Ovary (tissue), 10 donors: ENCODE measurements around the gene TRAF3IP3. TPM values are rescaled to one million over a fixed set of nuclear protein-coding genes. Genes with fewer than 3 reads are reported as not detected.

Experiments
- DNase-seq, 5 donors: peaks; one replicate each; pipeline ENCODE4 v3.0.0-alpha.2; 2019 to 2020
- H3K27ac ChIP-seq, 2 donors: fragments of 200-600 bp; one replicate each; pipeline versions ENCODE4 v1.5.1 to v1.8.0; 2019 to 2022
- H3K27me3 ChIP-seq: fragments of 200-600 bp; one replicate; pipeline ENCODE4 v1.8.0; 2022
- H3K36me3 ChIP-seq: fragments of 200-600 bp; sonication (generic); one replicate; pipeline ENCODE4 v1.5.1; 2019
- H3K4me1 ChIP-seq: one replicate; pipeline ENCODE4 v1.8.1; 2013; ENCODE audit warnings: mild to moderate bottlenecking, moderate library complexity; ENCODE audit not compliant: insufficient read depth
- H3K4me3 ChIP-seq: fragments of 200-600 bp; sonication (generic); one replicate; pipeline ENCODE4 v1.5.1; 2017
- H3K9me3 ChIP-seq, 2 donors: fragments of 200-600 bp in 1 of 2; sonication (generic) in 1 of 2; one replicate each; pipeline versions ENCODE4 v1.5.1 to v1.8.1; 2013 to 2019; ENCODE audit warnings: mild to moderate bottlenecking in 1 of 2, moderate library complexity in 1 of 2
- CTCF ChIP-seq, 3 donors: fragments of 450-650 bp in 2 of 3; fragments of 200-600 bp in 1 of 3; IDR thresholded peaks; one replicate each; pipeline versions ENCODE4 v1.5.1 to v1.8.0; 2016 to 2022; ENCODE audit warnings: antibody characterized with exemption in 3 of 3, mild to moderate bottlenecking in 1 of 3
- EP300 ChIP-seq: sonication (generic); formaldehyde crosslinking; IDR thresholded peaks from one replicate; pipeline ENCODE4 v1.6.1; 2017; ENCODE audit warnings: antibody characterized with exemption
- POLR2A ChIP-seq: fragments of 450-650 bp; IDR thresholded peaks from one replicate; pipeline ENCODE4 v1.6.1; 2017; ENCODE audit warnings: antibody characterized with exemption, mild to moderate bottlenecking, moderate library complexity
- WGBS, 3 donors: extraction: QIAGEN DNeasy Blood & Tissue Kit in 1 of 3; methylation state at CpG; one replicate each; pipeline versions ENCODE4 v1.1.5 to v1.1.7; 2013 to 2017; 5-methylcytosine and 5-hydroxymethylcytosine counted together
- intact Hi-C, 4 donors: fragments of 100-400 bp; cut with DNase I; formaldehyde crosslinking; loops; one replicate each; pipeline versions ENCODE4 v1.11.0 to v1.15.1; 2022 to 2023
- long read RNA-seq, 3 donors: library from polyadenylated mRNA in 2 of 3; unstranded in 2 of 3; transcript quantifications; one replicate each; pipeline ENCODE4 v2.0.0 and lab custom pipeline, GENCODE V29; 2021 to 2026
- polyA plus RNA-seq, 2 donors: library from polyadenylated mRNA; stranded (reverse); fragments of 200-250 nt in 1 of 2; fragments of 350-450 nt in 1 of 2; fragmentation: Illumina TruSeq in 1 of 2; extraction: RNeasy Lipid Tissue Mini Kit (QIAGEN cat#74804) in 1 of 2; gene quantifications; one replicate each; pipeline ENCODE4 v1.2.3, GENCODE V29; 2013 to 2014
- total RNA-seq, 7 donors: library from RNA; depleted of rRNA in 2 of 7; stranded (reverse); fragments of >200 nt in 2 of 7; fragmentation: NEBNext Ultra II Directional in 3 of 7; extraction: Animal tissue kit (Norgen Biotek cat#: 25700) in 3 of 7; gene quantifications; one replicate each; pipeline versions ENCODE4 v1.1.0 to v1.2.4, GENCODE V29; 2016 to 2023
- donor health status: DM: no; HTN: no; CAD: no; lungs with moderate emphysema.
- donor health status: DM: no; HTN: no; CAD: no.
- donor health status: Bipolar disorder and iron deficiency.
- donor health status: DM: yes; HTN: yes; CAD: no.
- donor health status: DM: no; HTN: no; CAD: no.
- donor health status: DM: yes; HTN: yes; CAD: no.

The TRAF3IP3 gene, protein sequence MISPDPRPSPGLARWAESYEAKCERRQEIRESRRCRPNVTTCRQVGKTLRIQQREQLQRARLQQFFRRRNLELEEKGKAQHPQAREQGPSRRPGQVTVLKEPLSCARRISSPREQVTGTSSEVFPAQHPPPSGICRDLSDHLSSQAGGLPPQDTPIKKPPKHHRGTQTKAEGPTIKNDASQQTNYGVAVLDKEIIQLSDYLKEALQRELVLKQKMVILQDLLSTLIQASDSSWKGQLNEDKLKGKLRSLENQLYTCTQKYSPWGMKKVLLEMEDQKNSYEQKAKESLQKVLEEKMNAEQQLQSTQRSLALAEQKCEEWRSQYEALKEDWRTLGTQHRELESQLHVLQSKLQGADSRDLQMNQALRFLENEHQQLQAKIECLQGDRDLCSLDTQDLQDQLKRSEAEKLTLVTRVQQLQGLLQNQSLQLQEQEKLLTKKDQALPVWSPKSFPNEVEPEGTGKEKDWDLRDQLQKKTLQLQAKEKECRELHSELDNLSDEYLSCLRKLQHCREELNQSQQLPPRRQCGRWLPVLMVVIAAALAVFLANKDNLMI
- total RNA-seq (1 to 10 TPM in 5 of 7 donors, under 1 TPM in 2; 0.34 to 2.4 (median 1.4) TPM), polyA plus RNA-seq (1 to 10 TPM; 1.2 to 5.6 TPM)
- long read RNA-seq, donor 1, partial matches to known transcripts: 2 of 7 reads
- long read RNA-seq, donor 1, other reads (novel, unspliced or antisense): 5 of 7 reads
- long read RNA-seq, donor 2: 0 reads
- long read RNA-seq, donor 3, partial matches to known transcripts: 2 of 2 reads
- long read RNA-seq, donor 3, other reads (novel, unspliced or antisense): 0 of 2 reads

- Histone ChIP-seq H3K27me3 (no peaks in the 10 kb centered on the region), H3K4me3 (no peak within 1 kb of the TSS), H3K9me3 (no peaks in the 10 kb centered on the region), H3K4me1 (no peaks in the 10 kb centered on the region), H3K36me3 (no peaks in the 10 kb centered on the region), H3K27ac (no peak within 1 kb of the TSS)
- DNase-seq: no peak
- 70 to 74% (median 73%) methylated on average over 10 of the region's 10 CpGs for WGBS, 3 donors
- TF ChIP-seq CTCF (IDR thresholded peaks at IDR 0.05): no peak
- TF ChIP-seq EP300: no peak
- TF ChIP-seq POLR2A: no peak
- intact Hi-C loops: loop anchor here in 1 of 4 donors (5.0 kb wide), 1 partner anchor 184 kb away; no protein-coding TSS in a partner anchor
These were observed at the start of gene TRAF3IP3 for GRCh38 chr1:209755926-209756614. Gene TRAF3IP3 (plus strand): TSS chr1:209756053. CDS start chr1:209760040, 3,987 bp downstream.

DNA sequence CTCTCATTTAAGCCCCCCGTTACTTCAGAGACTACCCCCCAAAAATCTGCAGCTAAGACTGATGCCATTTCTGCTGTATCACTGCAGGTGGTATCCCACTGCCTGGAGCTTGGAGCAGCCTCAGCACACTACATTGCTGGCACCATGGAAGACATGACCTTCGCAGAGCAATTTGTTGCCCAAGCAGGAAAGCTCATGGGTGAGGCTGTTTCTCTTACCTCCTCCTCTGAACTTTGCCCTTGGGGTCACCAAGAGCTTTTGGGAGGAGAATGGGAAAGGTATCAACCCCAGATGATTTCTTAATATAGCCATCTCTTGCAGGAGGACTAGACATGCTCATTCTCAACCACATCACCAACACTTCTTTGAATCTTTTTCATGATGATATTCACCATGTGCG lies 49.2 kb upstream of the TRAF3IP3 start:
- WGBS, 3 donors: 96 to 99% (median 97%) methylated on average over 3 of the region's 3 CpGs
- DNase-seq: no peak
- intact Hi-C loops: no loop called here
- Histone ChIP-seq H3K4me3 (no peak overlapping the region), H3K27me3 (no peaks in the 10 kb centered on the region), H3K4me1 (peaks cover 12% of the 10 kb centered on the region), H3K36me3 (no peaks in the 10 kb centered on the region), H3K27ac (no peak overlapping the region), H3K9me3 (no peaks in the 10 kb centered on the region)
- TF ChIP-seq CTCF (IDR thresholded peaks at IDR 0.05) (no peak), POLR2A (no peak), EP300 (no peak)

- Histone ChIP-seq H3K27me3 (no peaks in the 10 kb centered on the region), H3K27ac (no peak overlapping the region), H3K9me3 (no peaks in the 10 kb centered on the region), H3K4me3 (no peak overlapping the region), H3K36me3 (no peaks in the 10 kb centered on the region), H3K4me1 (peaks cover 12% of the 10 kb centered on the region)
- TF ChIP-seq CTCF (IDR thresholded peaks at IDR 0.05) (no peak), POLR2A (no peak), EP300 (no peak)
- DNase-seq: no peak
- 95 to 98% (median 95%) methylated on average over 1 of the region's 1 CpG for WGBS, 3 donors
- intact Hi-C loops: no loop called here
These were observed 48.5 kb upstream of the TRAF3IP3 start for GRCh38 chr1:209707308-209707707.

GRCh38 chr1:209708297-209708696 lies 47.6 kb upstream of the TRAF3IP3 start:
- intact Hi-C loops: no loop called here
- TF ChIP-seq EP300 (no peak), CTCF (IDR thresholded peaks at IDR 0.05) (no peak), POLR2A (no peak)
- whole genome bisulfite sequencing, 3 donors: 74 to 76% (median 76%) methylated on average over 4 of the region's 4 CpGs
- Histone ChIP-seq H3K9me3 (no peaks in the 10 kb centered on the region), H3K27ac (no peak overlapping the region), H3K4me1 (peaks cover 12% of the 10 kb centered on the region), H3K27me3 (no peaks in the 10 kb centered on the region), H3K4me3 (no peak overlapping the region), H3K36me3 (no peaks in the 10 kb centered on the region)
- DNase-seq: no peak
